Neural crest cell (in vitro differentiated cells): Measurements from ENCODE around the gene KPNA2. TPM values are rescaled to one million over a fixed set of nuclear protein-coding genes. Genes with fewer than 3 reads are reported as not detected.

Experiments
- DNase-seq: peaks from one replicate; pipeline ENCODE4 v3.0.0; 2021; ENCODE audit warnings: low read depth, mixed read lengths, low spot score
- H3K27ac Mint-ChIP-seq: one replicate; pipeline ENCODE4 v1.8.0; 2021; ENCODE audit warnings: mild to moderate bottlenecking, mixed read lengths; ENCODE audit not compliant: unreplicated experiment
- H3K27me3 Mint-ChIP-seq: 2 replicates; pipeline ENCODE4 v1.8.0; 2021; ENCODE audit warnings: low read depth, mild to moderate bottlenecking, mixed read lengths
- H3K36me3 Mint-ChIP-seq: 2 replicates; pipeline ENCODE4 v1.8.0; 2021; ENCODE audit warnings: low read depth, mild to moderate bottlenecking, mixed read lengths
- H3K4me1 Mint-ChIP-seq: 2 replicates; pipeline ENCODE4 v1.8.0; 2021; ENCODE audit warnings: mixed read lengths
- H3K4me3 Mint-ChIP-seq: one replicate; pipeline ENCODE4 v1.8.0; 2021; ENCODE audit warnings: mild to moderate bottlenecking, mixed read lengths
- H3K9me3 Mint-ChIP-seq: 2 replicates; pipeline ENCODE4 v1.8.0; 2021; ENCODE audit warnings: mixed read lengths
- long read RNA-seq: library from polyadenylated mRNA; unstranded; transcript quantifications from one replicate; pipeline ENCODE4 v2.0.0, GENCODE V29; 2020
- total RNA-seq: library from RNA; stranded (reverse); gene quantifications from 2 replicates; pipeline ENCODE4 v1.2.1, GENCODE V29; 2021
- TF ChIP-seq, protein P1 (sequence below): fragments of 200-600 bp; sonication (generic); conservative IDR thresholded peaks from 2 replicates; pipeline ENCODE4 v1.5.0; 2021; ENCODE audit warnings: antibody characterized with exemption, mild to moderate bottlenecking

Gene KPNA2
- 376 and 397 TPM in 2 replicates for total RNA-seq
- long read RNA-seq, transcript KPNA2-201 (11 exons, 2,181 nt), result major isoform, 2,654 of 2,786 reads
- long read RNA-seq, partial matches to known transcripts, result 77 of 2,786 reads
- long read RNA-seq, other reads (novel, unspliced or antisense), result 54 of 2,786 reads

- Mint-ChIP-seq H3K4me3 (peak within 1 kb of the TSS; percentile 99), H3K4me1 (peaks cover 46% of the 10 kb centered on the region)
- TF ChIP-seq, protein P1, sequence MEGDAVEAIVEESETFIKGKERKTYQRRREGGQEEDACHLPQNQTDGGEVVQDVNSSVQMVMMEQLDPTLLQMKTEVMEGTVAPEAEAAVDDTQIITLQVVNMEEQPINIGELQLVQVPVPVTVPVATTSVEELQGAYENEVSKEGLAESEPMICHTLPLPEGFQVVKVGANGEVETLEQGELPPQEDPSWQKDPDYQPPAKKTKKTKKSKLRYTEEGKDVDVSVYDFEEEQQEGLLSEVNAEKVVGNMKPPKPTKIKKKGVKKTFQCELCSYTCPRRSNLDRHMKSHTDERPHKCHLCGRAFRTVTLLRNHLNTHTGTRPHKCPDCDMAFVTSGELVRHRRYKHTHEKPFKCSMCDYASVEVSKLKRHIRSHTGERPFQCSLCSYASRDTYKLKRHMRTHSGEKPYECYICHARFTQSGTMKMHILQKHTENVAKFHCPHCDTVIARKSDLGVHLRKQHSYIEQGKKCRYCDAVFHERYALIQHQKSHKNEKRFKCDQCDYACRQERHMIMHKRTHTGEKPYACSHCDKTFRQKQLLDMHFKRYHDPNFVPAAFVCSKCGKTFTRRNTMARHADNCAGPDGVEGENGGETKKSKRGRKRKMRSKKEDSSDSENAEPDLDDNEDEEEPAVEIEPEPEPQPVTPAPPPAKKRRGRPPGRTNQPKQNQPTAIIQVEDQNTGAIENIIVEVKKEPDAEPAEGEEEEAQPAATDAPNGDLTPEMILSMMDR, result no peak
Observed at GRCh38 chr17:68035523-68036303, at the start of gene KPNA2. KPNA2 (plus strand) TSS chr17:68035735; CDS start chr17:68037133, 1,398 bp downstream.

DNA sequence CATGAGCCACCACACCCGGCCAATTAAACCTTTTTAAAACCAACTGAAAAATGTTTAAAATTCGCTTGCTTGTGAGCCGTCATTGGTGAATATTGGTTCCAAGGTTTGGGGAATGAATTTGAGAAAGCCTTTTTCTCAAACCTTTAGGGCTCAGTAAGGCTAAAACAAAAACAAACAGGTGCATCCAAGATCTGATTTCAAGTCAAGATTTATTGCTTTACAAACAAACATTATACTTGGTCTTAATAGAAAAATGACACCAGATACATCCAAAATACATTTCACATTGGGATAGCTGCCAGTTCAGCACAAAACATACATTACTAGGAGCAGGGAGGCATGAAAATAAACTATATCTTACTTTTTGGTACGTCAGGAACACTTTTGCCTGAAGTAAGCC is 44.6 kb upstream of the KPNA2 start:
- Mint-ChIP-seq H3K27me3 (peaks cover 13% of the 10 kb centered on the region), H3K27ac (no peak overlapping the region), H3K9me3 (no peaks in the 10 kb centered on the region), H3K4me1 (peaks cover 25% of the 10 kb centered on the region), H3K36me3 (no peaks in the 10 kb centered on the region), H3K4me3 (peak overlapping the region; percentile 4)
- TF ChIP-seq, protein P1, result no peak
- DNase-seq, result no peak

More at GRCh38 chr17:68035523-68036303, at the start of gene KPNA2:
- H3K36me3 Mint-ChIP-seq, result peaks cover 14% of the 10 kb centered on the region
- peak; percentile 91 for DNase-seq
- H3K9me3 Mint-ChIP-seq, result no peaks in the 10 kb centered on the region
- peaks cover 4% of the 10 kb centered on the region for H3K27me3 Mint-ChIP-seq
- peak within 1 kb of the TSS; percentile 100 for H3K27ac Mint-ChIP-seq

DNA sequence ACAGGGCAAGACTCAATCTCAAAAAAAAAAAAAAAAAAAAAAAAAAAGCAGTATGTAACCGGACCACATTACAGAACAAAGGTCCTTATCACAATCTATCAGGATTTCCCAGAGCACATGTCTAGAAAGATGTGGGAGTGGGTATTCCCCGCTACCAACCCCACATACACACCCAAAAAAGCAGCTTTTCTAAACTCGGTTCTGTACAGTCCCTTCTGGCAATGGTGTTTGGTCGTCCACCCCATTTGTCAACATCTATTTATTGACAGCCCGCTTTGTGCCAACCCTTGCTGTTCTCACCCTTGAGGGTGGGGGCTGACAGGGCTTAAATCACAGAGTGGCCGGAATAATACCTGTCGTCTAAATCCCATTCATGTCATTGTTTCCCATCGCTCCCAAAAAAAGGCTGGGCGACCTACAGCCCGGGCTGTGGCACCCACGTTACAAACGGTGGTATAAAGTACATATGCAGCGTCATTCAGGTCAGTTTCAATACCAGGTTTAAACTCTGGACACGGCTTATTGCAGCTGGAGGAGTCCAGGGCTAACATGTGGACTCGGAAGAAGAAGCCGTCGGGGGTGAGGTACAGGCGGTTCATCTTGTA is 42.9 kb upstream of the KPNA2 start:
- Mint-ChIP-seq H3K27me3 (peaks cover 22% of the 10 kb centered on the region), H3K4me3 (peak overlapping the region; percentile 100), H3K9me3 (no peaks in the 10 kb centered on the region), H3K36me3 (no peaks in the 10 kb centered on the region), H3K27ac (peak overlapping the region; percentile 96), H3K4me1 (peaks cover 32% of the 10 kb centered on the region)
- no peak for DNase-seq
- TF ChIP-seq, protein P1, result no peak

DNA sequence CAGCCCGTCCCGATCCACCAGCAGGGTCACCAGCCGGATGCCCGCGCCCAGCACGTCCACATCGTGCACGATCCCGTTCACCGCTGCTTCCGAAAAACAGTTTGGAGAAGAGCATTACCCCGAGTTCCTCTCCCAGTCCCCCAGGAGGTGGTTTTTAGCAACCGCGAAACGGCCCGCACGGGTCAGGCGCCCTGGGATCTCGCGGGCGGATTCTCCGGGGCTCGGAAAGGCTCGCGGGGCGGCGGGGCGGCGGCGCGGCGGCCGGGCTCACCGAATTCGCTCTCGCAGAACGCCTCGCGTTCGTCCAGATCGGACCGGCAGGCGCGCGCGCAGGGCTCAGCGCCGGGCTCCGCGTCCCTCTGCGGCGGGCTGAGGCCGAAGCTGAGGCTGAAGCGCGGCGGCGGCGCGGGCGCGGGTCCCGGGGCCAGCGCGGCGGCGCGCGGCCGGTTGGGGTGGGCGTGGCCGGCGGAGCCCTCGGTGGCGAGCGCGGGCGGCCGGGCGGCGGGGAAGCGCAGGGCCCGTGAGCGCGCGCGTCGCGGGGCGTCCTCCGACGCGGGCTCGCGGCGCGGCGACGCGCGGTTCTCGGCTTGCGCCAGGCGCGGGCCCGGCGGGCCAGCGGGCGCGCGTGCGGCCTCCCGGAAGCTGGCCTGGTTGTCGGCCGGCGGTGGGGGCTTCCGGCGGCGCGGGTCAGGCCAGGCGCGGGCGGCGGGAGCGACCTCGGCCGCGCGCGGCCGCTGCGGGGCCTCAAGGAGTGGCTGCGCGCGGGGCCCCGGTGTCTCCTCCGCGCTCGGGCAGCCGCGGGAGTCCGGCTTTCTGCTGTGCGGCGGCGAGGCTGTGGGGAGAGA is 42.2 kb upstream of the KPNA2 start:
- H3K9me3 Mint-ChIP-seq, result no peaks in the 10 kb centered on the region
- H3K4me1 Mint-ChIP-seq, result peaks cover 32% of the 10 kb centered on the region
- peak overlapping the region; percentile 100 for H3K4me3 Mint-ChIP-seq
- peak overlapping the region; percentile 96 for H3K27ac Mint-ChIP-seq
- H3K36me3 Mint-ChIP-seq, result no peaks in the 10 kb centered on the region
- peaks cover 23% of the 10 kb centered on the region for H3K27me3 Mint-ChIP-seq
- DNase-seq, result peak; percentile 69
- TF ChIP-seq, protein P1, result no peak

- H3K9me3 Mint-ChIP-seq, result no peaks in the 10 kb centered on the region
- no peak for DNase-seq
- peaks cover 27% of the 10 kb centered on the region for H3K27me3 Mint-ChIP-seq
- H3K4me1 Mint-ChIP-seq, result peaks cover 32% of the 10 kb centered on the region
- no peaks in the 10 kb centered on the region for H3K36me3 Mint-ChIP-seq
- H3K4me3 Mint-ChIP-seq, result peak overlapping the region; percentile 90
- no peak overlapping the region for H3K27ac Mint-ChIP-seq
- TF ChIP-seq, protein P1, result no peak
Observed at GRCh38 chr17:67993998-67994361, 41.6 kb upstream of the KPNA2 start.
